ENCODE data around the gene RFX8.
A peak's percentile ranks its signal among the peaks of the same experiment; 100 is the strongest.

Gene RFX8

GRCh38 chr2:101405351-101405899 lies 69.5 kb downstream of the RFX8 start:
- DNase-seq, result no peak

GRCh38 chr2:101403745-101404144 lies 71.2 kb downstream of the RFX8 start:
- DNase-seq, result no peak

- no peak for DNase-seq
These were observed 72.3 kb downstream of the RFX8 start for GRCh38 chr2:101402630-101403029.

GRCh38 chr2:101401906-101402305 lies 73.0 kb downstream of the RFX8 start:
- DNase-seq, result no peak

GRCh38 chr2:101401326-101401665 lies 73.6 kb downstream of the RFX8 start:
- no peak for DNase-seq

DNA sequence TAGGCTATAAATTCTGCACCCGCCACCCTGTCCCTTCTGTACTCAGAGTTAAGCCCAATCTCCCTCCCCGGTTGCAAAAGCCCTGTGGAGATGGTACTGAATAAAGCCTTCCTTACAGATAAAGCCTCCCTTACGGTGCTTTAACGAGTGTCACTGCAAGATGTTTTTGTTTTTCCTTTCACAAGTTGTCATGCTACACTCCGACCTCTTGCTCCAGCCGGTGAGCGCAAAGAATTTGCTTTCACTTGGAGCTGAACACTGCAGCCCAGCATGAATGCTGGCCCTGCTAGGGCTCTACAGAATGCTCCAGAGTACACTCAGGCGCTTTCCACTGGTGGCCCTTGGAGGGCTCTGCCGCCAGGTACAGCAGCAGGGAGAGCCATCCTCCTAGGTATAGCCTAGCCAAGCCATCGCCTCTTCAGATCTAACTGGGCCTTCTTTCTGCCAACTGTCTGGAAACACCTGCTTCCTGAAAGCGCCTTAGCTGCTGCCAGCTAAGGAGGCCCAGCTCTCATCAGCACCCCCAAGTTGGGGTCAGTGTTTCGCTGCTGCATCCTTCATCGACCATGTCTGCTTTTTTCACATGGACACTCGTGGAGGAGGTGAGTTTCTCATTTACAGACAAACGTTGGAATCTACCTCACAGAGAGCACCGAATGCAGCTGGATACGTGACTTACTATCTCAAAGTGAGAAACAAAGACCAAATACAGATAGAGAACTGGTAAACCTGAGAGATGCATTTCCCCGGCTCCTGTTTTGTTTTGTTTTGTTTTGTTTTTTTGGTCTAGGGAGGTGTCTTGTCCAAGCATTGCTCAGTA lies 74.2 kb downstream of the RFX8 start:
- DNase-seq, result no peak

GRCh38 chr2:101400048-101400447 lies 74.9 kb downstream of the RFX8 start:
- peak; percentile 14 for DNase-seq

- no peak for DNase-seq
These were observed 75.7 kb downstream of the RFX8 start for GRCh38 chr2:101399021-101399799.

GRCh38 chr2:101398116-101398821 lies 76.6 kb downstream of the RFX8 start:
- no peak for DNase-seq

DNA sequence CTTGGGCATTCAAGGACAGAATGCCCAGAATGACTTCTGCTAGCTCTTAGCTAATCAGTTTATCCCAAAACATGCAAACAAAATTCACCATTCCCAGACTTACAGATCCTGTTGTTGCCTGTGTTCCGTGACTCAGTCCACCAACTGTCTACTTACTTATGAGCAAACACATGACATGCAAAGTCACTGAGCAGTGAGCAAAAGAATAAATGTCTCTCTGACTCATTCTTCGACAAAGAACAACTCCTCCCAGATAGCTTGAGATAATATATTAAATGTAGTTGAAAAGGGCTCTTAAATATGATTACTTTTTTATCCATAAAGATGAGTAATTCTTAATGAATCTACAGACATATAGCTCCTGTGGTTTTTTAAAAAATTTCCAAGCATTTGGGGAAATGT lies 78.6 kb downstream of the RFX8 start:
- no peak for DNase-seq

DNA sequence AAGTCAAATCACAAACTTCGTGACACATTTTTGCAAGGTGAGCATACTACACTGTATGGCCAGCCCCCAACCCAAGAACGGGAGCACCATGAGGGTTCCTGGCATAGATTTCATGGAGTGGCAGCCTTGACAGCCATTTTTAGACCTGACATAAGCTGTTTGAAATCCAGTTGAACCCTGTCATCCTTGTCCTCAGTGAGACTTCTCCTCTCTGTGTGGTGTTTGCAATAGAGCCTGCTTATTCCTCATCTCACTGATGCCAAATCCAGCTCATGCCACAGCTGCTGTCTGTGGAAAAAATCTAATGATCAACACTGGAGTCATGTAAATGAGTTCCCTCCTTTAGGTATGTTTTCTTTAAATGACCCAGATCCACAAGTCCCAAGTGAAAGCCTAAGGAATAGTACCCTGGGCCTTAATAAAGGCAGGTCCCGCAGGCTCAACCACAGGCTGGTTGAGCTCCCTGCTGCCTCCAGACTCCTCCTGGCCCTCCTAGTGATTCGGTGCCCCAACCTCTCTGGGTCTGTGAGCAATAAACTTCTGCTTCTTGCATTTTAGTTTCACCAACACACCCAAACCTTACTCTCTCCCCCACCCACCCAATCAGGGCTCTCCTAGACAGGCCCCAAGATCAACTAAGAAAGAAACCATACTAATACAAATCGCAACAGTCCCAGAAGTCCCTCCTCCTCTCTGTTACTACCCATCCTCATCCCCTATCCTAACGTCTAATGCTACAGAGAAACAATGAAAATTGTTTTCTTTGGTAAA lies 79.2 kb downstream of the RFX8 start:
- no peak for DNase-seq

- DNase-seq, result no peak
These were observed 86.7 kb downstream of the RFX8 start for GRCh38 chr2:101388232-101388631.

GRCh38 chr2:101387151-101387834 lies 87.6 kb downstream of the RFX8 start, which contains the start of gene CREG2:
TSS of gene CREG2 (minus strand) at chr2:101387503. CDS start at chr2:101387457, 46 bp downstream.
- DNase-seq, result peak; percentile 49

DNA sequence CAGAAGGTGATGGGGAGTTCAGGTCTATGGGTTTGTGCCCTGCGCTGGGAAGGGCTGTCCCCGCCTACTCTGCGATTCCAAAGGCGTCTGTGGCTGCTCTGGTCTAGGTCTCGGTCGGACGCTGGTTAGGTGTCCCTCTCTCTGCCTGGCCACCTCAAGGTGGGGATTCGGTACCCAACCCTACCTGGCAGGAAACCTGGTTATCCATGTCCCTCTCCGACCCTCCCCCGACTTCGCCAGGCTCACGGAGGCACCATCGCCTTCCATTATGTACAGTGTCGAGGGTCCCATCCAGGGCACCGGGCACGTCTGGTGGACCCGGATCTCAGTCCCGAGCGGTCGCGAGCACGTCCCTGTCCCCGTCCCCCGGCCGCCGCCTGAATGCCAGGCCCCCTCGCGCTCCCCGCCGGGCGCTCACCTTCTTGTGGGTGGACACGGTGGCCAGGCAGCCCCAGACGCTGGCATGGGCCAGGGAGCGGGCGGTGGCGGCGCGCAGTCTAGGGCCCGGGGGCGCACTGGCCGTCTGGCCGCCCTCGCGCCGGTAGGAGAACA lies 88.2 kb downstream of the RFX8 start:
- DNase-seq, result peak; percentile 16

GRCh38 chr2:101383016-101383541 lies 91.8 kb downstream of the RFX8 start:
- no peak for DNase-seq

GRCh38 chr2:101382442-101382841 lies 92.5 kb downstream of the RFX8 start:
- DNase-seq, result no peak

DNA sequence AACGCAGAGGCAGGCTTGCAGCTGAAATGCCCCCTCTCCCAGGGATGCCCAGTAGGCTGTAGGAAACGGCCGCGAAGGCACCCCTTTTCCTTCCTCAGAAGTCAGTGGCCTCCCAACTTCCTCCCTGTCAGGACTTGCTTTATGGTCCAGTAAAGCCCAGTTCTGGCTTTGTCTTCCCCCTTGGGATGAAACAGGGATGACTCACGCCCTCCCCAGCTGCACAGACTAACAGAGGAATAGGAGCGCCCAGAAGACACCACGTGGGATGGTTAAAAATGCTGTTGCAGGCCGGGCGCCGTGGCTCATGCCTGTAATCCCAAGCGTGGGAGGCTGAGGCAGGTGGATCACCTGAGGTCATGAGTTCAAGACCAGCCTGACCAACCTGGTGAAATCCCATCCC lies 94.5 kb downstream of the RFX8 start:
- no peak for DNase-seq

DNA sequence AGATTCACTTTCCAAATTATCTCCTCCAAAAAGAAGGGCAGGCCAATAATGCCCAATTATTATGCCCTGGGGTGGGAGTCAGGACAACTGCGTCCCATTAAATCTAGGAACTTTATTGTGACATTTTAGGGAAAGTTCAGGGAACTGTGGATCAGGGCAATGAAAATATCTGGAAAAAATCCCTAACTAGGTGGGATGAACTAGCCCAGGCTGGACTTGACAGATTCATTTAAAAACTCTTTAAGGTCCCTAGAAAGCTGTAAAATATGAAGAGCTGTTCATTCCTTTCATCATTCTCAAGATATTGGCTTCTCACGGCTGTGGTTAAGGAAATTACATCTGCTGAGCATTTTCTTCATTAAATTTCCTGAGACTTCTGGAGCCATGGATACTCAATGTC lies 95.8 kb downstream of the RFX8 start:
- DNase-seq, result no peak

GRCh38 chr2:101375653-101376052 lies 99.3 kb downstream of the RFX8 start:
- DNase-seq, result no peak

- DNase-seq, result no peak
These were observed 99.9 kb downstream of the RFX8 start for GRCh38 chr2:101374821-101375561.

GRCh38 chr2:101372792-101373191 lies 102.1 kb downstream of the RFX8 start:
- DNase-seq, result no peak

Data from NCI-H526 treated with DMSO at 0.1 percent for 48 hours (cell line).